ENCODE results near the gene SEMA6A.

GRCh38 chr5:116524966-116525365, 49.7 kb downstream of the SEMA6A start:
- TF ChIP-seq, protein P1, sequence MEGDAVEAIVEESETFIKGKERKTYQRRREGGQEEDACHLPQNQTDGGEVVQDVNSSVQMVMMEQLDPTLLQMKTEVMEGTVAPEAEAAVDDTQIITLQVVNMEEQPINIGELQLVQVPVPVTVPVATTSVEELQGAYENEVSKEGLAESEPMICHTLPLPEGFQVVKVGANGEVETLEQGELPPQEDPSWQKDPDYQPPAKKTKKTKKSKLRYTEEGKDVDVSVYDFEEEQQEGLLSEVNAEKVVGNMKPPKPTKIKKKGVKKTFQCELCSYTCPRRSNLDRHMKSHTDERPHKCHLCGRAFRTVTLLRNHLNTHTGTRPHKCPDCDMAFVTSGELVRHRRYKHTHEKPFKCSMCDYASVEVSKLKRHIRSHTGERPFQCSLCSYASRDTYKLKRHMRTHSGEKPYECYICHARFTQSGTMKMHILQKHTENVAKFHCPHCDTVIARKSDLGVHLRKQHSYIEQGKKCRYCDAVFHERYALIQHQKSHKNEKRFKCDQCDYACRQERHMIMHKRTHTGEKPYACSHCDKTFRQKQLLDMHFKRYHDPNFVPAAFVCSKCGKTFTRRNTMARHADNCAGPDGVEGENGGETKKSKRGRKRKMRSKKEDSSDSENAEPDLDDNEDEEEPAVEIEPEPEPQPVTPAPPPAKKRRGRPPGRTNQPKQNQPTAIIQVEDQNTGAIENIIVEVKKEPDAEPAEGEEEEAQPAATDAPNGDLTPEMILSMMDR (optimal IDR thresholded peaks at IDR 0.05 in 1 of 3, IDR thresholded peaks at IDR 0.05 in 1 of 3, conservative IDR thresholded peaks at IDR 0.05 in 1 of 3; ENCODE audit: extremely low read depth in 1 of 3, insufficient read depth in 2 of 3, low read length in 3 of 3) = no peak
- no peak for TF ChIP-seq EZH2 (IDR thresholded peaks at IDR 0.05; ENCODE audit: low read length)
